WERI-Rb-1 (cell line): ENCODE results near the gene TLL2.
A peak's percentile ranks its signal among the peaks of the same experiment; 100 is the strongest.

Source experiments
- DNase-seq: peaks from one replicate; pipeline ENCODE4 v3.0.0-alpha.2; 2020
- H3K27ac ChIP-seq: fragments of 250-450 bp; sonication (Bioruptor Pico); 2 replicates; pipeline ENCODE4 v1.5.1; 2020; ENCODE audit warnings: mild to moderate bottlenecking, moderate library complexity
- H3K27me3 ChIP-seq: fragments of 250-450 bp; sonication (Bioruptor Pico); 2 replicates; pipeline ENCODE4 v1.5.1; 2021; ENCODE audit warnings: mild to moderate bottlenecking, low read depth, moderate library complexity; ENCODE audit not compliant: insufficient read depth, severe bottlenecking
- H3K36me3 ChIP-seq: fragments of 250-450 bp; sonication (Bioruptor Pico); 2 replicates; pipeline ENCODE4 v1.5.1; 2020; ENCODE audit warnings: mild to moderate bottlenecking, moderate library complexity
- H3K4me3 ChIP-seq: 2 replicates; pipeline ENCODE4 v1.5.1; 2011; ENCODE audit warnings: low read depth, mild to moderate bottlenecking, control low read depth, low read length
- H3K9me3 ChIP-seq: fragments of 250-450 bp; sonication (Bioruptor Pico); 2 replicates; pipeline ENCODE4 v1.5.1; 2021; ENCODE audit warnings: mild to moderate bottlenecking, moderate library complexity; ENCODE audit not compliant: severe bottlenecking
- CTCF ChIP-seq: IDR thresholded peaks from 2 replicates; pipeline ENCODE4 v1.5.1; 2011; ENCODE audit warnings: low read depth, mild to moderate bottlenecking, control low read depth, inconsistent platforms, low read length

Gene TLL2

DNA sequence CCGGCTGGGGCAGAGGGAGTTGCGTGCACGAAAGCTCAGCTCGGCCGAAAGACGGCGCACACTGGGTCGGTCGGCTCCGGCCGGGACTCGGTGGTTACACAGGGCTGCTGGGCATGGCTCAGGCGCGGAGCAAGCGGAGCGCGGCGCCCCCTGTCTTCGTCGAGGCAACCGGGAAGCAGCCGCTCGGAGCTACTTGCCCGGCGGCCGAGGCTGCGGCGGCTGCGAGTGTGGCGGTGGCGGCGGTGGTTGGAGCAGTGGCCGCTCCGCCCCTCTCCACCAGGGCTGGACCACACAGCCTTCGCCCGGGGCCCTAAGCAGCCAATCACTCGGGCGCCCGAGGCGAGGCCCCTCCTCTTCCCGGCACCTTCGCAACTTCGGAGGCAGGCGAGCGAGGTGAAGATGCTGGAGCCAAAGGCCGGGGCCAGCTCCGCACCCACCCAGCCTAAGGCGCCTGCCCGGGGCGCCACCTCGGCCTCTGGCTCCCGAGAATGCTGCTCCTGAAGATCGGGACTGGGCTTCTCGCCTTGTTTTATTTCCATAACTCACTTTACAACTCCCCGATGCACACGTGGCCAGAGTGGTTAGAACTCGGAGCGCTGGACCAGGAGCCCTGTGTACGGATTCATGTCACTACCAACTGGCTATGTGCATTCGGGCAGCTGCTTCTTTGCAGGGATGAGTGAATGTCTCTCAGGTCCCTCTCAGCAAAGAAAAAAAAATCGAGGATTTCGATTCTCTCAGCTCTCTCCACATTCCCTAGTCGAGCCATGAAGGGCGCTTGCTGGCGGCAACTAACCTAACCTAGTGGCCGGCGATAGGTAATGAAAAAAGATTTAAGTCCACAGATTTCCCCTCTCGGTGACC lies at the start of gene TLL2:
Gene TLL2 (minus strand): TSS at position 229 of the 864 bp plus-strand sequence. CDS start 241 bp downstream, outside the sequence.
- Histone ChIP-seq H3K27me3 (no peaks in the 10 kb centered on the region), H3K27ac (no peak within 1 kb of the TSS), H3K9me3 (no peaks in the 10 kb centered on the region), H3K36me3 (no peaks in the 10 kb centered on the region), H3K4me3 (peak within 1 kb of the TSS; percentile 59)
- DNase-seq: peak; percentile 95
- TF ChIP-seq CTCF: peak; percentile 82

DNA sequence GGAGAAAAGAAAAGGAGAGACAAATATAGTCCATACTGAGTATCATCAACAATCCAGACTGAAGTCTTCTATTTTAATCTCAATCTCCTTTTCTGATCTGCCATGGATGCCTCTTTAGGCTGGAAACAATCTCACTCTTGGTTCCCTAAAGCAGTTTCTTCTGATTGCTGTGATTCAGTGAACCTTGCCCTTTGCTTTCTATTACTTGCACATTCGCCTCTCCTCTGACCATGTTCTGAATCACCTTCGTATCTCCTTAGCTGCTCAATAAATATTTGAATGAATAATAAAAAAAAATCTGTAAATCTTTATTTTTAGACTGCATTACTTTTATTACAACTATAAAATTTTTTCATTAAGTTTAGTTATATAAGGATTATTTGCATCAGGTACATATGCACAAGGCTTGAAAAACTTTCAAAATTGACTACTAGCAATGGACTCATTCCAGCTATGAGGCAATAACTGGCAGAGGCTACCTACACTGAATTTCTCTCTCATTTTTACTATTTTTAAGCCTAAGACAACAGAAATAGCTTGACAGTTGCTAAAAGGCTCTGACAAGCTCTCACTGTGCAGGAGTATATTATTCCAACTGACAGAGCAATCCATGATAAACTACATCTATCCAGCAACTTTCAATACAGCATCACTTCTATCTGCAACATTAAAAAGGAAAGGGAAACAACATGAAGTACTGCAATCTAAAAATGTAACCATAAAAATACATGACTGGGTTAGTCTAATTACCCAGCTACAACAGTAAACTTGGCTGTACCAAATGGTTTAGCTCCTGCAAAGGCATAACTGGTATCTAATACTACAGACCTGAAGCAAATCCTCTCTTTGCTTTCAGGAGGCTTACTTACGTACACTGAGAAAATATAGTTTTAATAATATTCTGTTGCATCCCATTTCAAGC lies 47.5 kb upstream of the TLL2 start:
- Histone ChIP-seq H3K27ac (no peak overlapping the region), H3K9me3 (no peaks in the 10 kb centered on the region), H3K27me3 (no peaks in the 10 kb centered on the region), H3K4me3 (no peak overlapping the region), H3K36me3 (peaks cover 56% of the 10 kb centered on the region)
- DNase-seq: no peak
- TF ChIP-seq CTCF: no peak

- no peak overlapping the region for H3K4me3 ChIP-seq
- no peak for DNase-seq
- no peak for TF ChIP-seq CTCF
- H3K36me3 ChIP-seq: peaks cover 56% of the 10 kb centered on the region
- no peaks in the 10 kb centered on the region for H3K27me3 ChIP-seq
- no peaks in the 10 kb centered on the region for H3K9me3 ChIP-seq
- H3K27ac ChIP-seq: no peak overlapping the region
Measured at GRCh38 chr10:96560489-96560888, 46.8 kb upstream of the TLL2 start.

- Histone ChIP-seq H3K27ac (no peak overlapping the region), H3K9me3 (no peaks in the 10 kb centered on the region), H3K36me3 (peaks cover 32% of the 10 kb centered on the region), H3K4me3 (no peak overlapping the region), H3K27me3 (no peaks in the 10 kb centered on the region)
- peak; percentile 41; the same call in 1 of the 2 replicates for TF ChIP-seq CTCF
- DNase-seq: no peak
Measured at GRCh38 chr10:96556003-96556402, 42.3 kb upstream of the TLL2 start.

- no peaks in the 10 kb centered on the region for H3K9me3 ChIP-seq
- no peak overlapping the region for H3K4me3 ChIP-seq
- no peaks in the 10 kb centered on the region for H3K27me3 ChIP-seq
- H3K27ac ChIP-seq: no peak overlapping the region
- no peak for TF ChIP-seq CTCF
- peaks cover 34% of the 10 kb centered on the region for H3K36me3 ChIP-seq
- no peak for DNase-seq
Measured at GRCh38 chr10:96555330-96555729, 41.6 kb upstream of the TLL2 start.
